IMR-90 (cell line): Measurements from ENCODE around the gene PACSIN3.

ENCODE experiments used
- CHD1 ChIP-seq: IDR thresholded peaks from 2 replicates; pipeline ENCODE4 v1.6.1; 2012; ENCODE audit warnings: low read depth, low read length, improper control_type of control experiment
- CTCF ChIP-seq: conservative IDR thresholded peaks from 2 replicates; pipeline ENCODE4 v1.5.1; 2012; ENCODE audit warnings: mild to moderate bottlenecking, low read depth, low read length, improper control_type of control experiment
- ELK1 ChIP-seq: fragments of 150-350 bp; IDR thresholded peaks from 2 replicates; pipeline ENCODE4 v1.6.1; 2016; ENCODE audit warnings: low read depth, mild to moderate bottlenecking, low read length, moderate library complexity, borderline replicate concordance
- FOS ChIP-seq: fragments of 150-350 bp; IDR thresholded peaks from 2 replicates; pipeline ENCODE4 v1.6.1; 2016; ENCODE audit warnings: low read depth, low read length
- POLR2A ChIP-seq: IDR thresholded peaks from 2 replicates; pipeline ENCODE4 v1.6.1; 2012; ENCODE audit warnings: mild to moderate bottlenecking, low read depth, low read length
- RAD21 ChIP-seq: IDR thresholded peaks from 2 replicates; pipeline ENCODE4 v1.6.1; 2012; ENCODE audit warnings: low read length, improper control_type of control experiment
- RFX5 ChIP-seq: IDR thresholded peaks from 2 replicates; pipeline ENCODE4 v1.8.0; 2012; ENCODE audit warnings: low read depth, mild to moderate bottlenecking, low read length, moderate library complexity
- USF2 ChIP-seq: fragments of 150-350 bp; IDR thresholded peaks from 2 replicates; pipeline ENCODE4 v1.6.1; 2017; ENCODE audit warnings: mild to moderate bottlenecking, antibody characterized with exemption, low read length, low read depth

- TF ChIP-seq CTCF (no peak), FOS (no peak), USF2 (no peak), RFX5 (no peak), RAD21 (no peak), POLR2A (no peak), CHD1 (no peak), ELK1 (no peak)
Measured at GRCh38 chr11:47131136-47131535, 55.1 kb downstream of the PACSIN3 start.
